RWPE2 (cell line): ENCODE measurements around the gene LCE2D.
"Not testable (repeated sequence)": the region's sequence is repeated elsewhere in the genome, so short reads cannot be mapped to it uniquely, and the experiment has no call there.

Source experiments
- ATAC-seq: fragments of 200-7000 bp; cut with Tn5 transposase; 3 replicates; pipeline ENCODE4 v1.9.1; 2021; ENCODE audit warnings: low read depth
- DNase-seq: peaks from one replicate; pipeline ENCODE4 v3.0.0-alpha.2; 2020; ENCODE audit warnings: low spot score
- H3K27ac ChIP-seq: fragments of 450-650 bp; 2 replicates; pipeline ENCODE4 v1.5.1; 2017; ENCODE audit warnings: mild to moderate bottlenecking; ENCODE audit not compliant: poor library complexity, severe bottlenecking
- H3K27me3 ChIP-seq: fragments of 250-450 bp; sonication (Bioruptor Pico); 2 replicates; pipeline ENCODE4 v1.5.1; 2021; ENCODE audit warnings: mild to moderate bottlenecking, moderate library complexity; ENCODE audit not compliant: insufficient read depth, poor library complexity, severe bottlenecking
- H3K36me3 ChIP-seq: fragments of 250-450 bp; sonication (Bioruptor Pico); 2 replicates; pipeline ENCODE4 v1.5.1; 2020; ENCODE audit warnings: low read depth, mild to moderate bottlenecking, moderate library complexity
- H3K4me1 ChIP-seq: fragments of 250-450 bp; sonication (Bioruptor Pico); 2 replicates; pipeline ENCODE4 v1.5.1; 2021; ENCODE audit warnings: mild to moderate bottlenecking, moderate library complexity; ENCODE audit not compliant: insufficient read depth, poor library complexity, severe bottlenecking
- H3K4me3 ChIP-seq: fragments of 250-450 bp; sonication (Bioruptor Pico); 2 replicates; pipeline ENCODE4 v1.5.1; 2021; ENCODE audit warnings: mild to moderate bottlenecking, moderate library complexity; ENCODE audit not compliant: severe bottlenecking
- H3K9me3 ChIP-seq: fragments of 250-450 bp; sonication (Bioruptor Pico); 2 replicates; pipeline ENCODE4 v1.5.1; 2021; ENCODE audit warnings: mild to moderate bottlenecking, moderate library complexity; ENCODE audit not compliant: severe bottlenecking
- TF ChIP-seq, protein P1 (sequence below): fragments of 450-650 bp; IDR thresholded peaks from one replicate; pipeline ENCODE4 v1.5.1; 2017; ENCODE audit warnings: mild to moderate bottlenecking, moderate library complexity; ENCODE audit not compliant: poor library complexity, severe bottlenecking

Gene LCE2D

DNA sequence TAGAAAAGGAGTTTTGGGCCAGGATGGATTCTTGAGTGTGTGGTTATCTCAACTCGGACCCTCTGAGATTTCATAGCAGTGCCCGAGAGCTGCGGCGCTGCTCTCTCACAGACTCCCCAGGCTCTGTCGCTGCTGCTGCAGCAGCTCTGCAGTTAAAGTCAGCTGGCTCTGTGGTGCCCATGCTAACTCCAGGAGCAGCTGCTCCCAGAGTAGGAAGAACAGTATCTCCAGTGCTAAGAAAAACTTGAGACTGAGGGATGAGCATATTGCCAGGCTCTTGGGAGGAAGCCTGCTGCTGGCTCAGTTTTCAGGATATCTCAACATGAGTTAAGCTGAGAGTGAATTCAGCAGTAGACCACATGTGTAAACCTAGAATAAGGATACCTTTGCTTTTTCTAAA is 4.5 kb downstream of the LCE2D start:
- TF ChIP-seq, protein P1, sequence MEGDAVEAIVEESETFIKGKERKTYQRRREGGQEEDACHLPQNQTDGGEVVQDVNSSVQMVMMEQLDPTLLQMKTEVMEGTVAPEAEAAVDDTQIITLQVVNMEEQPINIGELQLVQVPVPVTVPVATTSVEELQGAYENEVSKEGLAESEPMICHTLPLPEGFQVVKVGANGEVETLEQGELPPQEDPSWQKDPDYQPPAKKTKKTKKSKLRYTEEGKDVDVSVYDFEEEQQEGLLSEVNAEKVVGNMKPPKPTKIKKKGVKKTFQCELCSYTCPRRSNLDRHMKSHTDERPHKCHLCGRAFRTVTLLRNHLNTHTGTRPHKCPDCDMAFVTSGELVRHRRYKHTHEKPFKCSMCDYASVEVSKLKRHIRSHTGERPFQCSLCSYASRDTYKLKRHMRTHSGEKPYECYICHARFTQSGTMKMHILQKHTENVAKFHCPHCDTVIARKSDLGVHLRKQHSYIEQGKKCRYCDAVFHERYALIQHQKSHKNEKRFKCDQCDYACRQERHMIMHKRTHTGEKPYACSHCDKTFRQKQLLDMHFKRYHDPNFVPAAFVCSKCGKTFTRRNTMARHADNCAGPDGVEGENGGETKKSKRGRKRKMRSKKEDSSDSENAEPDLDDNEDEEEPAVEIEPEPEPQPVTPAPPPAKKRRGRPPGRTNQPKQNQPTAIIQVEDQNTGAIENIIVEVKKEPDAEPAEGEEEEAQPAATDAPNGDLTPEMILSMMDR, result no peak
- H3K27ac ChIP-seq, result no peak overlapping the region
- H3K4me1 ChIP-seq, result no peaks in the 10 kb centered on the region
- H3K36me3 ChIP-seq, result no peaks in the 10 kb centered on the region
- no peak overlapping the region for H3K4me3 ChIP-seq
- H3K9me3 ChIP-seq, result no peaks in the 10 kb centered on the region
- ATAC-seq (no peak), DNase-seq (no peak)
- H3K27me3 ChIP-seq, result no peaks in the 10 kb centered on the region

DNA sequence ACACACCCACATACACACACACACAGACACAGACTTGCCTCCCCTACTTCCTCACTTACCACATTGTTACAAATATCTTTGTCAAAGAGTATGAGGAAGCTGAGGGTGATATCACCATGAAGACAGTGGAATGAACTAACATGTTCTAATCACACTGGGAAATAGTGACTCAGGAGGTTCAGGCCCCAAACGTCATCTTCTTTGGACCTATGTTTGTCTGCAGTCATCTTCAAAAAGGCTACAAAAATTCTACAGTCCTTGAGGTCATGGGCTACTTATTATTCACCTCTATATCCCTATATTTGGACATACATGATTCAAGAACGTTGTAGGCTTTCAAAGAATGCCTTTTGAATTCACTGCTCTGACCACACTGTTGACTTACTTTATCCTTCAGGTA is 9.8 kb downstream of the LCE2D start:
- H3K27me3 ChIP-seq, result no peaks in the 10 kb centered on the region
- no peak for DNase-seq
- no peaks in the 10 kb centered on the region for H3K9me3 ChIP-seq
- H3K36me3 ChIP-seq, result no peaks in the 10 kb centered on the region
- no peak; the same call in 2 of the 3 replicates for ATAC-seq
- H3K4me1 ChIP-seq, result no peaks in the 10 kb centered on the region
- TF ChIP-seq, protein P1, result no peak
- no peak overlapping the region for H3K27ac ChIP-seq
- no peak overlapping the region for H3K4me3 ChIP-seq

DNA sequence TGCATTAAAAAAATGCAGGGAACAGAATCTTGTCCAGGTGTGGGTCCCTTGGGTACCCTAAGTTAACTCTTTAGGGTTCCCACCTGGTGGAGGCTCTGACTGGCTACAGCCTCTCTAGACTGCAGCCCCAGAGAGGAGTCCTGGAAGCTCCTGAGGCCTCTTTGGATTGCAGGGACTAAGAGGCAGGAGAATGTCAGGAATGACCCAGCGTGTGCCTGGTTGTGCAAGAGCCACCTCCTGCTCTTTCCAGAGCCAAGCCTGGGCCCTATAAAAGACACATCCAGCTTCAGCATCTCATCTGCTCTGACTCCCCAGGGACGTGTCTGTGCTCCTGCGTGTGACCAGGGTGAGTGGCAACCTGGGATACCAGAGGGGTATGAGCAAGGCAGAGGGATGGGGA is 11.8 kb downstream of the LCE2D start, which contains the start of gene LCE2C:
Gene LCE2C (plus strand): TSS at position 297 of the 400 bp plus-strand sequence. CDS start 737 bp downstream, outside the sequence.
- not testable (repeated sequence) for H3K9me3 ChIP-seq

DNA sequence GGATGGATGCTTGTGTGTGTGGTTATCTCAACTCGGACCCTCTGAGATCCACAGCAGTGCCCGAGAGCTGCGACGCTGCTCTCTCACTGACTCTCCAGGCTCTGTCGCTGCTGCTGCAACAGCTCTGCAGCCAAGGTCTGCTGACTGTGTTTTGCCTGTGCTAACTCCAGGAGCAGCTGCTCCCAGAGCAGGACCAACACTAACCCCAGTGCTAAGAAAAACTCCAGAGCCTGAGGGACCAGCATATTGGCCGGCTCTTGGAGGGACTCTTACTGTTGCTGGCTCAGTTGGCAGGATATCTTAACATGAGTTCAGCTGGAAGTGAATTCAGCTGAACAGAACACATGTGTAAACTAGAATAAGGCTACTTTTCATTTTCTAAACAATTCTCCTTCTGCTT is 16.3 kb downstream of the LCE2D start:
- H3K27me3 ChIP-seq, result peaks cover 5% of the 10 kb centered on the region
- DNase-seq (no peak), ATAC-seq (no peak)
- H3K4me3 ChIP-seq, result no peak overlapping the region
- no peaks in the 10 kb centered on the region for H3K36me3 ChIP-seq
- no peak overlapping the region for H3K27ac ChIP-seq
- H3K9me3 ChIP-seq, result no peaks in the 10 kb centered on the region
- TF ChIP-seq, protein P1, result no peak
- no peaks in the 10 kb centered on the region for H3K4me1 ChIP-seq

More for the DNA sequence above, 11.8 kb downstream of the LCE2D start, which contains the start of gene LCE2C:
- H3K36me3 ChIP-seq, H3K4me3 ChIP-seq, H3K4me1 ChIP-seq, DNase-seq, ATAC-seq, H3K27me3 ChIP-seq, H3K27ac ChIP-seq: not testable (repeated sequence)

DNA sequence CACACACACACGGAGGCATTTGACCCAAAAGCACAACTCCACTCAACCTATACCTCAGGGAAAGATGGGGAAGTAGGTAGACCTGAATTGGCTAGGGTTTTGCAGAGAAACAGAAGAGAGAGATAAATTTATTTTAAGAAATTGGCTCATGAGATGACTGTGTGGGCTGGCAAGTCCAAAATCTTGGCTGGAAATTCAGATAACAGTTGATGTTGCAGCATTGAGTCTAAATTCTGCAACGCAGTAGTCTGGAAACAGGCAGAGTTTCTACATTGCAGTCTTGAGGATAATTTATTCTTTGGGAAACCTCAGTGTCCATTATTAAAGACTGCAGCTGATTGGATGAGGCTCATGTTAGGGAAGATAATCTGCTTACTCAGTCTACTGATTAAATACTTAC is 18.4 kb downstream of the LCE2D start:
- TF ChIP-seq, protein P1, result no peak
- Histone ChIP-seq H3K27me3 (peaks cover 5% of the 10 kb centered on the region), H3K9me3 (no peaks in the 10 kb centered on the region), H3K27ac (no peak overlapping the region), H3K4me3 (no peak overlapping the region), H3K4me1 (no peaks in the 10 kb centered on the region), H3K36me3 (no peaks in the 10 kb centered on the region)
- no peak for DNase-seq
- ATAC-seq, result no peak
